ENCODE data around the gene PRAMEF11. TPM values are rescaled to one million over a fixed set of nuclear protein-coding genes. Genes with fewer than 3 reads are reported as not detected.
"Not testable (repeated sequence)": the region's sequence is repeated elsewhere in the genome, so short reads cannot be mapped to it uniquely, and the experiment has no call there.

PRAMEF11 gene
- total and polyA plus RNA-seq, 2 of the 8 experiments (the other 6 are each of a cell fraction or from before 2014, with no cell fraction given): not detected

DNA sequence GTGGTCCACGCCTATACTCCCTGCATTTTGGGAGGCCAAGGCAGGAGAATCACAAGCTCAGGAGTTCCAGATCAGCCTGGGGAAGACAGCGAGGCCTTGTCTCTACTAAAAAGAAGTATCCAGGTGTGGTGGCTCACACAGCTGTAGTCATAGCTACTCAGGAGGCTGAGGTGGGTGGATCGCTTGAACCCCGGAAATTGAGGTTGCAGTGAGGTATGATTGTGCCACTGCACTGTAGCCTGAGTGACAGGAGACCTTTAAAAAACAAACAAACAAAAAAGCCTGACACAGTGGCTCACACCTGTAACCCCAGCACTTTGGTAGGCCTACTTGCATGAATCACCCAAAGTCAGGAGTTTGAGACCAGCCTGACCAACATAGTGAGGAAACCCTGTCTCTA lies 47.2 kb upstream of the PRAMEF11 start:
- H3K23me2 ChIP-seq (ENCODE audit: low read depth, low read length); H4K91ac ChIP-seq (replicated peaks; ENCODE audit: insufficient read length, low read length); H3K79me2 ChIP-seq (ENCODE audit: control insufficient read depth in 1 of 2, insufficient read depth in 2 of 2, low read length in 2 of 2); H2AK5ac ChIP-seq (ENCODE audit: low read depth, low read length); H3K23ac ChIP-seq (ENCODE audit: insufficient read length); H3K4me3 ChIP-seq (ENCODE audit: extremely low read depth in 1 of 4, insufficient read depth in 2 of 4, low read depth in 3 of 4, low read length in 4 of 4); H4K8ac ChIP-seq (ENCODE audit: extremely low read depth, insufficient read depth, low read length); H3K9ac ChIP-seq (replicated peaks in 1 of 4; ENCODE audit: extremely low read depth in 1 of 4, low read depth in 3 of 4, low read length in 3 of 4); H4K20me1 ChIP-seq (replicated peaks in 1 of 2; ENCODE audit: control insufficient read depth in 1 of 2, insufficient read depth in 2 of 2, low read length in 2 of 2); CTCF ChIA-PET (ENCODE audit: partially characterized antibody); H2BK15ac ChIP-seq (ENCODE audit: low read length); H3K4me2 ChIP-seq (ENCODE audit: insufficient read depth in 1 of 2, low read depth in 2 of 2, low read length in 2 of 2); FAIRE-seq; H3K14ac ChIP-seq (ENCODE audit: insufficient read length); H3K27me3 ChIP-seq (replicated peaks in 1 of 4; ENCODE audit: control insufficient read depth in 3 of 4, extremely low read depth in 1 of 4, insufficient read depth in 3 of 4, low read length in 3 of 4); H3K56ac ChIP-seq (replicated peaks; ENCODE audit: insufficient read length, low read depth, low read length); H3K4ac ChIP-seq (replicated peaks; ENCODE audit: insufficient read length, low read depth, low read length); H2AFZ ChIP-seq (ENCODE audit: low read length); H3K4me1 ChIP-seq (replicated peaks in 1 of 4; ENCODE audit: control insufficient read depth in 3 of 4, insufficient read depth in 4 of 4, low read length in 3 of 4); POLR2A ChIA-PET (ENCODE audit: partially characterized antibody); DNase-seq (ENCODE audit: low read depth in 1 of 2, low spot score in 2 of 2); H3K79me1 ChIP-seq (ENCODE audit: low read depth, low read length); H2BK20ac ChIP-seq (ENCODE audit: low read length); H2BK5ac ChIP-seq (ENCODE audit: low read depth, low read length); H3K18ac ChIP-seq (ENCODE audit: extremely low read depth, low read length); H4K5ac ChIP-seq (ENCODE audit: insufficient read length, low read depth, low read length); H2BK12ac ChIP-seq (ENCODE audit: low read depth, low read length); H2BK120ac ChIP-seq (replicated peaks; ENCODE audit: low read depth, low read length); H3K27ac ChIP-seq (ENCODE audit: low read depth, low read length); H3K36me3 ChIP-seq (ENCODE audit: control insufficient read depth in 2 of 4, insufficient read depth in 4 of 4, low read length in 3 of 4): not testable (repeated sequence)
- 78% methylated on average over 3 of the region's 4 CpGs; no CpG with 5 or more reads in 1 of the 2 experiments for WGBS, 2 experiments (ENCODE audit: extremely low coverage in 1 of 2, insufficient coverage in 1 of 2, insufficient read length in 1 of 2, insufficient replicate concordance in 2 of 2, low coverage in 1 of 2, low lambda C conversion rate in 2 of 2, missing lambda C conversion rate in 1 of 2)
- peaks cover 0 to 19% of the 10 kb centered on the region in 2 experiments; a peak in 2 of 4 replicates for H3K9me3 ChIP-seq (ENCODE audit: insufficient read depth in 2 of 2, low read depth in 1 of 2, low read length in 1 of 2)

DNA sequence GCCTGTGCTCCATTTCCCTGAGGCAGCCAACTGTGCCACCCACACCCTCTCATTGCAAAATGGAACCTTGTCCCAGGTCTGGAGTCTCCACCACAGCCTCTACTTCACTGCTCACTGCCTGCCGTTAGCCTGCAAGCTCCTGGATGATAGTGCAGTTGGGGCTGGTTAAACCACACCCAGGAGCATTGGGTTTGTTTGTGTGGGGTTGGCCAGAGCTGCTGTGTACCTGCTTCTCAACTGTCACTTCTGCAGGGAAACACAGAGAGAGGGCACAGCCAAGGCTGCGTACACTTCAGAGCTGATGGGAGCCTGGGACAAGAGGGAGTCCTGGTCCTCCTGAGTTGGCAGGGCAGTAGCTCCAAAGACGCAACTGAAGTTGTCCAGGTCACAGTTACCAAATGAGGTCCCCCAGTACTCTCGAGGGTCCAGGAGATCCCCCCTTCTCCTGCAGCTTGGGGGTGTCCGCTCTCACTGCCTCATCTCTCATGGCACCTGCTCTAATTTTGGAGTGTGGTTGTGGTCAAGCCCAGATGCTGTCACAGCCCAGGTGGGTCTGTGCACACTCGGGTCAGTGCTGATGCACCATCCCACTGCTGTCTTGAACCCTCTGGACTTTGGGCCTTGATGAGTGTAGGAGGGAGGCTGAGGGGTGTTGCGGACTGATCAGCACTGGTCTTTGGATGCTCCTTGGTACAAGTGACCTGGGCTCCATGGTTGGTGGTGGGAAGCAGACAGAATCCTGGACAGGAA lies 32.1 kb upstream of the PRAMEF11 start:
- H3K36me3 ChIP-seq (ENCODE audit: control insufficient read depth in 2 of 4, insufficient read depth in 4 of 4, low read length in 3 of 4); H3K4ac ChIP-seq (replicated peaks; ENCODE audit: insufficient read length, low read depth, low read length); H2BK120ac ChIP-seq (replicated peaks; ENCODE audit: low read depth, low read length); H2BK12ac ChIP-seq (ENCODE audit: low read depth, low read length); H3K27ac ChIP-seq (ENCODE audit: low read depth, low read length); H2BK5ac ChIP-seq (ENCODE audit: low read depth, low read length); H2BK20ac ChIP-seq (ENCODE audit: low read length); H3K23ac ChIP-seq (ENCODE audit: insufficient read length); CTCF ChIA-PET (ENCODE audit: partially characterized antibody); H4K91ac ChIP-seq (replicated peaks; ENCODE audit: insufficient read length, low read length); H3K4me2 ChIP-seq (ENCODE audit: insufficient read depth in 1 of 2, low read depth in 2 of 2, low read length in 2 of 2); H3K14ac ChIP-seq (ENCODE audit: insufficient read length); H3K56ac ChIP-seq (replicated peaks; ENCODE audit: insufficient read length, low read depth, low read length); H3K23me2 ChIP-seq (ENCODE audit: low read depth, low read length); H2AK5ac ChIP-seq (ENCODE audit: low read depth, low read length); DNase-seq (ENCODE audit: low read depth in 1 of 2, low spot score in 2 of 2); H3K4me3 ChIP-seq (ENCODE audit: extremely low read depth in 1 of 4, insufficient read depth in 2 of 4, low read depth in 3 of 4, low read length in 4 of 4); H2AFZ ChIP-seq (ENCODE audit: low read length); H4K20me1 ChIP-seq (replicated peaks in 1 of 2; ENCODE audit: control insufficient read depth in 1 of 2, insufficient read depth in 2 of 2, low read length in 2 of 2); H4K8ac ChIP-seq (ENCODE audit: extremely low read depth, insufficient read depth, low read length); H3K27me3 ChIP-seq (replicated peaks in 1 of 4; ENCODE audit: control insufficient read depth in 3 of 4, extremely low read depth in 1 of 4, insufficient read depth in 3 of 4, low read length in 3 of 4); H3K79me2 ChIP-seq (ENCODE audit: control insufficient read depth in 1 of 2, insufficient read depth in 2 of 2, low read length in 2 of 2); H3K18ac ChIP-seq (ENCODE audit: extremely low read depth, low read length); H3K9ac ChIP-seq (replicated peaks in 1 of 4; ENCODE audit: extremely low read depth in 1 of 4, low read depth in 3 of 4, low read length in 3 of 4); H2BK15ac ChIP-seq (ENCODE audit: low read length); POLR2A ChIA-PET (ENCODE audit: partially characterized antibody); H4K5ac ChIP-seq (ENCODE audit: insufficient read length, low read depth, low read length); H3K79me1 ChIP-seq (ENCODE audit: low read depth, low read length); H3K4me1 ChIP-seq (replicated peaks in 1 of 4; ENCODE audit: control insufficient read depth in 3 of 4, insufficient read depth in 4 of 4, low read length in 3 of 4); FAIRE-seq: not testable (repeated sequence)
- 80% methylated on average over 1 of the region's 7 CpGs; no CpG with 5 or more reads in 1 of the 2 experiments for WGBS, 2 experiments (ENCODE audit: extremely low coverage in 1 of 2, insufficient coverage in 1 of 2, insufficient read length in 1 of 2, insufficient replicate concordance in 2 of 2, low coverage in 1 of 2, low lambda C conversion rate in 2 of 2, missing lambda C conversion rate in 1 of 2)
- peaks cover 11 to 35% of the 10 kb centered on the region in 2 experiments; a peak in 3 of 4 replicates for H3K9me3 ChIP-seq (ENCODE audit: insufficient read depth in 2 of 2, low read depth in 1 of 2, low read length in 1 of 2)
